ENCODE results near the gene LNPEP.

The LNPEP gene

DNA sequence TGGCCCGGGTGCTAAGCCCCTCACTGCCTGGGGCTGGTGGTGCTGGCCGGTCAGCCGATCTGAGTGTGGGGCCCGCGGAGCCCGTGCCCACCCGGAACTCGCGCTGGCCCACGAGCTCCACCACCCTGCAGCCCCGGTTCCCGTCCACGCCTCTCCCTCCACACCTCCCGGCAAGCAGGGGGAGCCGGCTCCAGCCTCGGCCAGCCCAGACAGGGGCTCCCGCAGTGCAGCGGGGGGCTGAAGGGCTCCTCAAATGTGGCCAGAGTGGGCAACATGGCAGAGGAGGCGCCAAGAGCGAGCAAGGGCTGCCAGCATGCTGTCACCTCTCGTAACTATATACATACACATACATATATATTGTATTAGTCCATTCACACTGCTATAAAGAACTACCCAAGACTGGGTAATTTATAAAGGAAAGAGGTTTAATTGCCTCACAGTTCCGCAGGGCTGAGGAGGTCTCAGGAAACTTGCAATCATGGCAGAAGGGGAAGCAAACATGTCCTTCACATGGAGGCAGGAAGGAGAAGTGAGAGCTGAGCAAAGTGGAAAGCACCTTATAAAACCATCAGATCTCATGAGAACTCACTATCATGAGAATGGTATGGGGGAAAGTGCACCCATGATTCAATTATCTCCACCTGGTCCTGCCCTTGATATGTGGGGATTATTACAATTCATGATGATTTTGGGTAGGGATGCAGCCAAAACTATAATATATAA, 149.7 kb downstream of the LNPEP start:
- DNase-seq (ENCODE audit: low read depth) = peak; percentile 30
- no peak for TF ChIP-seq CTCF (IDR thresholded peaks at IDR 0.05; ENCODE audit: insufficient read depth, low read depth, low read length, missing control alignments)
- H3K4me3 ChIP-seq (ENCODE audit: low read depth, low read length) = no peak overlapping the region

All from GM12865 (cell line).